Calu3 (cell line): ENCODE data around the gene CHSY1. TPM values are rescaled to one million over a fixed set of nuclear protein-coding genes. Genes with fewer than 3 reads are reported as not detected.

Source experiments
- BruUV-seq: library from RNA; stranded (reverse); fragments of 400-500 nt; replicated peaks from 2 replicates; lab custom pipeline; 2021; lab: Mats Ljungman, UMichigan
- CTCF ChIA-PET: fragments of 300-600 bp; sonication (Branson Sonifier 250); formaldehyde crosslinking; loops from one replicate; lab custom pipeline; 2022; ENCODE audit warnings: antibody characterized with exemption; lab: Charles Lee
- DNase-seq: peaks from one replicate; pipeline ENCODE4 v3.0.0; 2022
- H3K27ac Mint-ChIP-seq: one replicate; pipeline ENCODE4 v1.8.0; 2022; ENCODE audit warnings: mixed read lengths; ENCODE audit not compliant: unreplicated experiment
- H3K27me3 Mint-ChIP-seq: one replicate; pipeline ENCODE4 v1.8.0; 2022; ENCODE audit warnings: mixed read lengths; ENCODE audit not compliant: unreplicated experiment
- H3K36me3 Mint-ChIP-seq: one replicate; pipeline ENCODE4 v1.8.0; 2022; ENCODE audit warnings: mild to moderate bottlenecking, moderate library complexity, mixed read lengths; ENCODE audit not compliant: insufficient read depth, unreplicated experiment
- H3K4me1 Mint-ChIP-seq: one replicate; pipeline ENCODE4 v1.8.0; 2022; ENCODE audit warnings: mild to moderate bottlenecking, low read depth, mixed read lengths; ENCODE audit not compliant: unreplicated experiment
- H3K4me3 Mint-ChIP-seq: one replicate; pipeline ENCODE4 v1.8.0; 2022; ENCODE audit warnings: mild to moderate bottlenecking, low read depth, moderate library complexity, mixed read lengths; ENCODE audit not compliant: unreplicated experiment
- H3K9me3 Mint-ChIP-seq: one replicate; pipeline ENCODE4 v1.8.0; 2022; ENCODE audit warnings: low read depth, mixed read lengths; ENCODE audit not compliant: unreplicated experiment
- CTCF ChIP-seq: fragments of 200-600 bp; IDR thresholded peaks from one replicate; pipeline ENCODE4 v1.8.0; 2022; ENCODE audit warnings: antibody characterized with exemption; ENCODE audit not compliant: unreplicated experiment
- intact Hi-C: fragments of 100-400 bp; cut with micrococcal nuclease; formaldehyde crosslinking; loops from one replicate; pipeline ENCODE4 v1.10.0; 2022; ENCODE audit not compliant: unreplicated experiment
- total RNA-seq: library from RNA; stranded (reverse); gene quantifications from 2 replicates; pipeline ENCODE4 v1.2.3, GENCODE V29; 2022

CHSY1 gene
- total RNA-seq, 1 experiment from 2014 or later = 25.0 TPM

- TF ChIP-seq CTCF = no peak
- no peaks in the 10 kb centered on the region for H3K4me1 Mint-ChIP-seq
- intact Hi-C loops = no loop called here
- BruUV-seq = no TSS peak
- no peak overlapping the region for H3K4me3 Mint-ChIP-seq
- CTCF ChIA-PET = no interaction called here
- H3K27me3 Mint-ChIP-seq = no peaks in the 10 kb centered on the region
- H3K9me3 Mint-ChIP-seq = no peaks in the 10 kb centered on the region
- no peaks in the 10 kb centered on the region for H3K36me3 Mint-ChIP-seq
- no peak overlapping the region for H3K27ac Mint-ChIP-seq
- no peak for DNase-seq
Measured at GRCh38 chr15:101183931-101184305, 67.9 kb downstream of the CHSY1 start.

GRCh38 chr15:101183226-101183930, 68.5 kb downstream of the CHSY1 start:
- DNase-seq = no peak
- intact Hi-C loops = no loop called here
- no peaks in the 10 kb centered on the region for H3K4me1 Mint-ChIP-seq
- H3K27ac Mint-ChIP-seq = no peak overlapping the region
- no peaks in the 10 kb centered on the region for H3K9me3 Mint-ChIP-seq
- H3K36me3 Mint-ChIP-seq = peaks cover 3% of the 10 kb centered on the region
- TF ChIP-seq CTCF = no peak
- no peak overlapping the region for H3K4me3 Mint-ChIP-seq
- BruUV-seq = no TSS peak
- no peaks in the 10 kb centered on the region for H3K27me3 Mint-ChIP-seq
- CTCF ChIA-PET = no interaction called here

GRCh38 chr15:101182215-101182614, 69.6 kb downstream of the CHSY1 start:
- no peaks in the 10 kb centered on the region for H3K4me1 Mint-ChIP-seq
- BruUV-seq = no TSS peak
- intact Hi-C loops = no loop called here
- no peak overlapping the region for H3K4me3 Mint-ChIP-seq
- TF ChIP-seq CTCF = no peak
- no peak overlapping the region for H3K27ac Mint-ChIP-seq
- H3K27me3 Mint-ChIP-seq = no peaks in the 10 kb centered on the region
- H3K36me3 Mint-ChIP-seq = peaks cover 12% of the 10 kb centered on the region
- DNase-seq = no peak
- CTCF ChIA-PET = no interaction called here
- no peaks in the 10 kb centered on the region for H3K9me3 Mint-ChIP-seq

GRCh38 chr15:101181349-101181748, 70.5 kb downstream of the CHSY1 start:
- Mint-ChIP-seq H3K27me3 (no peaks in the 10 kb centered on the region), H3K9me3 (no peaks in the 10 kb centered on the region), H3K4me3 (no peak overlapping the region), H3K36me3 (peaks cover 12% of the 10 kb centered on the region), H3K27ac (no peak overlapping the region), H3K4me1 (no peaks in the 10 kb centered on the region)
- no TSS peak for BruUV-seq
- intact Hi-C loops = no loop called here
- no peak for TF ChIP-seq CTCF
- no peak for DNase-seq
- CTCF ChIA-PET = interaction anchor here (0.5 kb wide), 1 partner anchor 27 kb away, joined by 10 read pairs; no protein-coding TSS in a partner anchor
